ENCODE results near the gene MET.
A peak's percentile ranks its signal among the peaks of the same experiment; 100 is the strongest.

The MET gene

DNA sequence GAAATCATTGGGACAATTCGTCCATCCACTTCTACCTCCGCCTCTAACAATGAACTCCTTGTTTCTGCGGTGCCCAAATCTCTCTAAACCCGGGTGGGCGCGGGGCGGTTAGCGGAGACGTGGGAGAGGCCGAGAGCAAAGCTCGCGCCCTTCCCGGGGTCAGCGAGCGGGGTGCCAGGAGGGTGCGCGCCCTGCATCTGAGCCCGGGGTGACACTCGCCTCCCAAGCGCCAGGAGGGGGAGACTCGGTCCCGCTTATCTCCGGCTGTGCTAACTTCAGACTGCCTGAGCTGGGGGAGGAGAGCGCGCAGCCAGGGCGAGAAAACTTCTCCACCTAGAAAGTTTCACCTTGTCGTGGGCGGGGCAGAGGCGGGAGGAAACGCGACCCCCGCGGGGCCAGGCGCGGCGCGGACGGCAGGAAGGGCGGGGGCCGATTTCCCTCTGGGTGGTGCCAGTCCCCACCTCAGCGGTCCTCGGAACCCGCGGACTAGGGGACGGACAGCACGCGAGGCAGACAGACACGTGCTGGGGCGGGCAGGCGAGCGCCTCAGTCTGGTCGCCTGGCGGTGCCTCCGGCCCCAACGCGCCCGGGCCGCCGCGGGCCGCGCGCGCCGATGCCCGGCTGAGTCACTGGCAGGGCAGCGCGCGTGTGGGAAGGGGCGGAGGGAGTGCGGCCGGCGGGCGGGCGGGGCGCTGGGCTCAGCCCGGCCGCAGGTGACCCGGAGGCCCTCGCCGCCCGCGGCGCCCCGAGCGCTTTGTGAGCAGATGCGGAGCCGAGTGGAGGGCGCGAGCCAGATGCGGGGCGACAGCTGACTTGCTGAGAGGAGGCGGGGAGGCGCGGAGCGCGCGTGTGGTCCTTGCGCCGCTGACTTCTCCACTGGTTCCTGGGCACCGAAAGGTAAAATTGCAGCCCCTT, at the start of gene MET:
MET (plus strand) TSS at position 516 of the 915 bp plus-strand sequence. CDS start 26,889 bp downstream, outside the sequence.
- H3K27ac ChIP-seq: peak within 1 kb of the TSS; percentile 27; the same call in 1 of the 2 replicates
- peaks cover 6% of the 10 kb centered on the region for H3K4me1 ChIP-seq (ENCODE audit: low read depth, poor library complexity, severe bottlenecking)
- peak within 1 kb of the TSS; percentile 76 for H3K9ac ChIP-seq
- H3K27me3 ChIP-seq (ENCODE audit: insufficient read depth, low read depth): no peaks in the 10 kb centered on the region
- peak within 1 kb of the TSS; percentile 55 for H3K4me2 ChIP-seq
- H3K4me3 ChIP-seq (IDR thresholded peaks at IDR 0.05; ENCODE audit: insufficient read depth, low read depth, low read length): no peak within 1 kb of the TSS
- peak within 1 kb of the TSS; percentile 70 for H2AFZ ChIP-seq (ENCODE audit: low read depth)
- TF ChIP-seq, protein P1, sequence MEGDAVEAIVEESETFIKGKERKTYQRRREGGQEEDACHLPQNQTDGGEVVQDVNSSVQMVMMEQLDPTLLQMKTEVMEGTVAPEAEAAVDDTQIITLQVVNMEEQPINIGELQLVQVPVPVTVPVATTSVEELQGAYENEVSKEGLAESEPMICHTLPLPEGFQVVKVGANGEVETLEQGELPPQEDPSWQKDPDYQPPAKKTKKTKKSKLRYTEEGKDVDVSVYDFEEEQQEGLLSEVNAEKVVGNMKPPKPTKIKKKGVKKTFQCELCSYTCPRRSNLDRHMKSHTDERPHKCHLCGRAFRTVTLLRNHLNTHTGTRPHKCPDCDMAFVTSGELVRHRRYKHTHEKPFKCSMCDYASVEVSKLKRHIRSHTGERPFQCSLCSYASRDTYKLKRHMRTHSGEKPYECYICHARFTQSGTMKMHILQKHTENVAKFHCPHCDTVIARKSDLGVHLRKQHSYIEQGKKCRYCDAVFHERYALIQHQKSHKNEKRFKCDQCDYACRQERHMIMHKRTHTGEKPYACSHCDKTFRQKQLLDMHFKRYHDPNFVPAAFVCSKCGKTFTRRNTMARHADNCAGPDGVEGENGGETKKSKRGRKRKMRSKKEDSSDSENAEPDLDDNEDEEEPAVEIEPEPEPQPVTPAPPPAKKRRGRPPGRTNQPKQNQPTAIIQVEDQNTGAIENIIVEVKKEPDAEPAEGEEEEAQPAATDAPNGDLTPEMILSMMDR (conservative IDR thresholded peaks at IDR 0.05; ENCODE audit: low read depth, low read length): peak; percentile 56; the same call in 1 of the 2 replicates
- H3K79me2 ChIP-seq (ENCODE audit: insufficient read depth, low read depth): no peaks in the 10 kb centered on the region
- H4K20me1 ChIP-seq (ENCODE audit: insufficient read depth): no peaks in the 10 kb centered on the region
- H3K36me3 ChIP-seq (ENCODE audit: insufficient read depth): no peaks in the 10 kb centered on the region

DNA sequence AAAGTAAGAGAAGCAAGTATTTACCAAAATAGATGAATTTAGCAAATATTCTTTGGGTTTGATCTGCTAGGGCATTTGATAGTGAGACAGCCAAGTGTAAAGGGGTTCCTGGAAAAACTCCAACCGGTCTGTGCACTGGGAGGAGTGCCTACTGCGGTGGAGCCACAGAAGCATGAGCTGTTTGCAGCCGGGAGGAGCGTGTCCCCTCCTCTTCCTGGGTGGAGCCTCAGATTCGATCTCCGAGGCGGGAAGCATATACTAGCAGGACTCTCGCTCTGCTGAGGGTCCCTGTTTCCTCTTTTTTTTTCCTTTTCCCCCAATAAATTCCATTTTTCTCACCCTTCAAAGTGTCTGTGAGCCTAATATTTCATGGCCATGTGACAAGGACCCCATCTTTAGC, 45.1 kb upstream of the MET start:
- no peak overlapping the region for H2AFZ ChIP-seq (ENCODE audit: low read depth)
- no peak overlapping the region for H3K9ac ChIP-seq
- no peaks in the 10 kb centered on the region for H4K20me1 ChIP-seq (ENCODE audit: insufficient read depth)
- no peaks in the 10 kb centered on the region for H3K27me3 ChIP-seq (ENCODE audit: insufficient read depth, low read depth)
- H3K4me1 ChIP-seq (ENCODE audit: low read depth, poor library complexity, severe bottlenecking): peaks cover 22% of the 10 kb centered on the region
- TF ChIP-seq, protein P1 (conservative IDR thresholded peaks at IDR 0.05; ENCODE audit: low read depth, low read length): no peak
- H3K36me3 ChIP-seq (ENCODE audit: insufficient read depth): no peaks in the 10 kb centered on the region
- H3K4me3 ChIP-seq (IDR thresholded peaks at IDR 0.05; ENCODE audit: insufficient read depth, low read depth, low read length): no peak overlapping the region
- H3K79me2 ChIP-seq (ENCODE audit: insufficient read depth, low read depth): no peaks in the 10 kb centered on the region
- H3K27ac ChIP-seq: no peak overlapping the region
- no peak overlapping the region for H3K4me2 ChIP-seq

DNA sequence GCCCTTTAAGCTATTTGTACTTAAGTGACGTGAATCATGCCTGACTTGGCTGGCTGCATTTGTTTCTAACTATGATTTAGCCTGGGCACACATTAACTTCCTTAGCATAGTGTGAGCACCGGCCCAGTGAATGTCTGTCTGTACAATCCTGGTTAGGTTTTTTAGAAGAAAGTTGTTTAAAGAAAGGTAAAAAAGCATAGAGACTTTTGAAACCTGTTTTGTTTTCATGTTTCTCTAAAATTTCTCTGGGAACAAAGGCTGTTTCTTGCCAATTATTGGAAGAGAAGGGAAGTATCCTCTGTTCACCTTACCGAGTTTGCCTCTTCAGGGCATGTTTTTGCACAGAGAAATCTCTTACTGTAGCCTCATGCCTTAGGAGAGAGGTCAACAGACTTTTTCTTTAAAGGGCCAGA, 42.9 kb upstream of the MET start:
- H3K4me2 ChIP-seq: no peak overlapping the region
- no peak overlapping the region for H2AFZ ChIP-seq (ENCODE audit: low read depth)
- no peaks in the 10 kb centered on the region for H3K79me2 ChIP-seq (ENCODE audit: insufficient read depth, low read depth)
- no peak overlapping the region for H3K4me3 ChIP-seq (IDR thresholded peaks at IDR 0.05; ENCODE audit: insufficient read depth, low read depth, low read length)
- peaks cover 33% of the 10 kb centered on the region for H3K4me1 ChIP-seq (ENCODE audit: low read depth, poor library complexity, severe bottlenecking)
- no peak overlapping the region for H3K27ac ChIP-seq
- H3K36me3 ChIP-seq (ENCODE audit: insufficient read depth): no peaks in the 10 kb centered on the region
- no peak overlapping the region for H3K9ac ChIP-seq
- H4K20me1 ChIP-seq (ENCODE audit: insufficient read depth): no peaks in the 10 kb centered on the region
- TF ChIP-seq, protein P1 (conservative IDR thresholded peaks at IDR 0.05; ENCODE audit: low read depth, low read length): no peak
- H3K27me3 ChIP-seq (ENCODE audit: insufficient read depth, low read depth): no peaks in the 10 kb centered on the region

DNA sequence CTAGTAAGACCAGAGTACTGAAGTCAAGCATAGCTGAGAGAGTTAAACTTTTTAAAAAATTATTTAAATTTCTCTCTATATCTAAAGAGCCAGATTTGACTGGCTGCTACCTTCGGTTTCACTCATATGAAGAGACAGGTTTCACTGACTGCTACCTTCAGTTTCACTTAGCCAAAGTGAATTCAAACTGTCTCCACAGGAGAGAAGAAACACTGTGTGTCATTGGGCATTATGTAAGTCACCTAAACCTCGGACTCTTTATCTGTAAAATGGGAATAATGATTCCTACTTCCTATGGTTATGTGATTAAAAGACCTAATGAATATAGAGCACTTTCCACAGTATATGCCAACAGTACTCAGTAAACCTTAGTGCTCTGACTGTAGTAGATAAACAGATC, 41.6 kb upstream of the MET start:
- H3K4me2 ChIP-seq: peak overlapping the region; percentile 64
- no peak overlapping the region for H3K9ac ChIP-seq
- no peaks in the 10 kb centered on the region for H3K36me3 ChIP-seq (ENCODE audit: insufficient read depth)
- peak overlapping the region; percentile 56 for H2AFZ ChIP-seq (ENCODE audit: low read depth)
- H3K4me1 ChIP-seq (ENCODE audit: low read depth, poor library complexity, severe bottlenecking): peaks cover 33% of the 10 kb centered on the region
- H3K4me3 ChIP-seq (IDR thresholded peaks at IDR 0.05; ENCODE audit: insufficient read depth, low read depth, low read length): no peak overlapping the region
- no peak overlapping the region; the same call in 1 of the 2 replicates for H3K27ac ChIP-seq
- TF ChIP-seq, protein P1 (conservative IDR thresholded peaks at IDR 0.05; ENCODE audit: low read depth, low read length): no peak
- no peaks in the 10 kb centered on the region for H3K27me3 ChIP-seq (ENCODE audit: insufficient read depth, low read depth)
- H4K20me1 ChIP-seq (ENCODE audit: insufficient read depth): no peaks in the 10 kb centered on the region
- H3K79me2 ChIP-seq (ENCODE audit: insufficient read depth, low read depth): no peaks in the 10 kb centered on the region

Data from KMS-11 (cell line).